GM19372 (cell line): Measurements from ENCODE around the gene PRAC2.
"Not testable (repeated sequence)": the region's sequence is repeated elsewhere in the genome, so short reads cannot be mapped to it uniquely, and the experiment has no call there.

Source experiments
- ATAC-seq: cut with Tn5 transposase; IDR thresholded peaks from one replicate; pipeline ENCODE4 v1.9.1; 2021; ENCODE audit warnings: mild to moderate bottlenecking, low read depth, moderate library complexity; ENCODE audit not compliant: unreplicated experiment

The PRAC2 gene

DNA sequence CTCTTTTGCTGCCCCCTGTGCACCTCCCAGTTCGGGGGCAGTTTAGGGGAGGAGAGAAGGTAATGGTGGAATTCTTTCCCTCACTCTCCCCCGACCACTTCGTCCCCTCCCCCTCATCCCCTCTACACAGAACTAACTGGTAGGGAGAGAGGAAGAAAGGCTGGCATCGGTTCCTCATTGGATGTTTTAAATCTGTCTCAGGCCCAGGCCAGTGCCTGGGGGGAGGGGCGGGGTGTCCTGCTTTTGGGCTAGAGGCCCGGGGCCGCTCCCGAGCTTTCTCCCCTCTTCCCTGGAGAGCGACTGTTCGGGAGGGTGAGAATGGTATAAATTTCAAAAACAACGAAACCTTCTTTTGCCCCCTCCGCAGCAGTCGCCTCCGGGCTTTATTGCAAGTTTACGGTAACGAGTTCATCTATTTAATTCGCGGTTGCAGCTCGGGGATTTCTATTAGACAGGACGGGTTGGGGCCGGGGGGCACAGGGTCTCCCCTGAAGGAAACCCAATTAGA, at the start of gene PRAC2:
TSS of gene PRAC2 (plus strand) at position 271 of the 508 bp plus-strand sequence. CDS start 1,226 bp downstream, outside the sequence.
- no peak for ATAC-seq

DNA sequence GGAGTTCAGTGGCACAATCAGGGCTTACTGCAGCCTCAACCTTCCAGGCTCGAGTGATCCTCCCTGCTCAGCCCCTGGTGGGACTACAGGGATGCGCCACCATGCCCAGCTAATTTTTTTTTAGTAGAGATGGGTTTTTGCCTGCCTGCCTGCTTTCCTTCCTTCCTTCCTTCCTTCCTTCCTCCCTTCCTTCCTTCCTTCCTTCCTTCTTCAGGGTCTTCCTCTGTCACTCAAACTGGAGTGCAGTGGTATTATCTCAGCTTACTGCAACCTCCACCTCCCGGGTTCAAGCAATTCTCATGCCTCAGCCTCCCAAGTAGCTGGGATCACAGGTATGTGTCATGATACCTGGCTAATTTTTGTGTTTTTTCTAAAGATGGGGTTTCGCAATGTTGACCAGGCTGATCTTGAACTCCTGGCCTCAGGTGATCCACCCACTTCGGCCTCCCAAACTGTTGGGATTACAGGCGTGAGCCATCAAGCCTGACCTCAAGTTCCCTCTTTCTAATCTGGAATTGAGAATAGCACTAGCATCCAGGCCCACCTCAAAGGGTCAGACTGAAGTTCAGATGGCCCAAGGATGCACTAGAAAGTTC, 45.9 kb upstream of the PRAC2 start:
- no peak for ATAC-seq

DNA sequence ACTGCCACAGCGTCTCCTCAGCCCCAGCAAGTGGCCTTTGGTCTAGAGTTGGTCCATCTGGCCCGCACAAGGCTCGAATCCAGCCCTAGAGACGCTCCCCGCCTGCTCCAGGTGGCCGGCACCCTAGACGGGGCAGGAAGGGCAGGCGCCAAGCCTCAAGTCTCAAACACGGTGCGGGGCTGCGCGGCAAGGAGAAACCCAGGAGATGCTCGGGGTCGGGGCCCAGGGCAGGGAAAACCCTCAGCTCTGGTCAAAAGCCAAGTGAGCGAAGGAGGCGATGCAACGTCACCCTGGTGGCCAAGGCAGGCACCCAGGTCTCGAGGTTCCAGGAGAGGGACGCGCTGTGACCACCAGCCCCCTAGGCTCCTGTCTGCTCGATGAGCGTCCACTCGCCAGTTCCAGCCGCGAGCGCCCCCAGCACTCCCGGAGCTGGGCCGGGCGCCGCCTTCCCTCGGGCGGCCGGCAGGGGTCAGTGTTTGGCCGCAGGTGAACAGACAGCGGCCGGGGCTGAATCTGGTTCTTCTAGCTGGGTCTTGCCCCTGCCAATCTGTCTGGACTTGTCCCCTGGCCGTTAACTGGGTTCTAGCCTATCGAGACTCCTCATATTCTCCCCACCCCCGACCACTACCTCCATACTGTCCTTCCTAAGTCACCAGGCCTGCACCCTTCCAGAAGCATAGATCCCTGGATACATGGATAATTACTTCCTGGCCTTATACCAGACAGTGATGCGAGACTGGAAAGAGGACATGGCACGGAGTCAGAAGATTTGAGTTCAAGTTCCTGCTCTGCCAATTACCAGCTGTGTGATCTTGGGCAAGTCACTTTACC, 44.6 kb upstream of the PRAC2 start:
- no peak for ATAC-seq

DNA sequence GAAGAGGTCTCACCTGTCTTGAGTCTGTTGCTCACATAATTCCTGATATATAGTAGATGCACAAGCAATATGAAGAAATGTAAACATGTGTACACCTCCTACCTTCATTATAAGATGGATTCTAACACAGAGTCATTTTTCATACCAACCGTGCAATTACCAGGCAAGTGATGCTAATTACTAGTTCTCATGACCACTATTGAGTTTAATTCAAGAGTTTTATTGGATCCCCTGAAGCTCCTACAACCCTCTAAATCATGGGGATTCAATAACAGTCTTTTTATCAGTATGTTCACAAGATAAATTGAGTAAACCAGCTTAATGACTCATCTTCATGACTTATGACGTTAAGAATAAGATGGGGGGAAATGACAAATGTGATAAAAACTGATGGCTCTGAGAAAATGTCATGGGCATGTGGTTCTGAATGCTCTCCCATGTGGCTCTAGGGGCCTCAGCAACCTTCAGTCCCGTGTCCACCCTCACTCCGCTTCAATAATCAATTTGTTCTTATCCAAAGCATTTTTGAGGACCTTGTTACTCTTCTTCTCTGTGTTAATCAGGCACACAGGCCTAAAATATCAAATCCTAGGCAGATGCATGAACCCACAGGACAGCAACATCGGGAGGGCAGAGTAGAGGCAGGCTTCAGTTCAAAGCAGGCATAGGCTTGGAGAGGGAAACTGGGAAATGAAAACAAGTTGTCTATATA, 43.4 kb upstream of the PRAC2 start:
- ATAC-seq, result no peak

DNA sequence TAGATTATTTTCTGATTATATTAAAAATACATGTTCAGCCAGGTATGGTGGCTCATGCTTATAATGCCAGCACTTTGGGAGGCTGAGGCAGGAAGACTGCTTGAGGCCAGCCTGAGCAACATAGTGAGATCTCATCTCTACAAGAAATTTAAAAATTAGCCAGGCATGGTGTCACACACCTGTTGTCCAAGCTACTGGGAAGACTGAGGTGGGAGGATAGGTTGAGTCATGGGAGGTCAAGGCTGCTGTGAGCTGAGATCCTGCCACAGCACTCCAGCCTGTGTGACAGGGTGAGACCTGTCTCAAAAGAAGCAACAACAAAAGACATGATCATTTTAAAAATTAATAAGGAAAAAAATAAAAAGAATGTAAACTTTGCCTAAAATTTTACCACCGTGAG, 41.4 kb upstream of the PRAC2 start:
- no peak for ATAC-seq

- no peak for ATAC-seq
Observed at GRCh38 chr17:48690655-48691054, 32.3 kb upstream of the PRAC2 start.

DNA sequence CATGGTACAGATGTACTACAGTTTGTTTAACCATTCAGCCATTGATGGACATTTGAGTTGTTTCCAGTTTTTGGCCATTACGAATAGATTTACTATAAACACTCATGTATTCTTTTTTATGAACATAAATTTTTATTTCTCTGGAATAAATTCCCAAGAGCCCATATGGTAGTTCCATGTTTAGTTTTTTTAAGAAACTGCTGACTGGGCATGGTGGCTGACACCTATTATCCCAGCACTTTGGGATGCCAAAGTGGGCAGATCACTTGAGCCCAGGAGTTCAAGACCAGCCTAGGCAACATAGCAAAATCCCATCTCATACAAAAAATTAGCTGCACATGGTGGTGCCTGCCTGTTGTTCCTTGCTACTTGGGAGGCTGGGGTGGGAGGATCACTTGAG, 30.9 kb upstream of the PRAC2 start:
- ATAC-seq, result no peak

- no peak for ATAC-seq
Observed at GRCh38 chr17:48693178-48693577, 29.8 kb upstream of the PRAC2 start.

- no peak for ATAC-seq
Observed at GRCh38 chr17:48701864-48702532, 21.0 kb upstream of the PRAC2 start.

- ATAC-seq, result no peak
Observed at GRCh38 chr17:48704361-48705248, 18.4 kb upstream of the PRAC2 start.

DNA sequence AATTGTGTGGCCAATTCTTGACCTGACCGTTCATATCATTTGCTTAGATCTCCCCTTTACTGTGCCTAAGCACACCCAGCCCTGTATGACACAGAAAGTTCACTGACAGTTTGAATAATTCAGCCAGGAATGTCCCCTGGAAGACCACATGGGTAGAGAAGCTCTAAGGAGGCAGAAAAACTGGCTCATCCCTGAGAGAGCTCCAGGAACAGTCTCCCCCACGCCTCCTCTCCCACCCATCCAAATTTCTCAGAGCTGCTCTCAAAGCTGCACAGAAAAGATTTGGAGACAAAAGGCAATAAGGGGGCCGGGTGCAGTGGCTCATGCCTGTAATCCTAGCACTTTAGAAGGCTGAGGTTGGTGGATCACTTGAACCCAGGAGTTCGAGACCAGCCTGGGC, 11.9 kb upstream of the PRAC2 start:
- no peak for ATAC-seq

GRCh38 chr17:48715496-48716399, 7.2 kb upstream of the PRAC2 start:
- no peak for ATAC-seq

DNA sequence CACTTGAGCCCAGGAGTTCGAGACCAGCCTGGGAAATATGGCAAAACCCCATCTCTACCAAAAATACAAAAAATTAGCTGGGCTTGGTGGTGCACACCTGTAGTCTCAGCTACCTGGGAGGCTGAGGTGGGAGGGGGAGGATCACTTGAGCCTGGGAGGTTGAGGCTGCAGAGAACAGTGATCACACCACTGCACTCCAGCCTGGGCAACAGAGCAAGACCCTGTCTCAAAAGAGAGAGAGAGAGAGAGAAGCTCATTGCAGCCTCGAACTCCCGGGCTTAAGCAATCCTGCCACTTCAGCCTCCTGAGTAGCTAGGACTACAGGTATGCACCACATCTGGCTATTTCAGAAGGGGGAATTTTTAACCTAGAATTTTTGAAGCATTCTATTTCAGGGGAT, 6.4 kb upstream of the PRAC2 start:
- ATAC-seq, result not testable (repeated sequence)

DNA sequence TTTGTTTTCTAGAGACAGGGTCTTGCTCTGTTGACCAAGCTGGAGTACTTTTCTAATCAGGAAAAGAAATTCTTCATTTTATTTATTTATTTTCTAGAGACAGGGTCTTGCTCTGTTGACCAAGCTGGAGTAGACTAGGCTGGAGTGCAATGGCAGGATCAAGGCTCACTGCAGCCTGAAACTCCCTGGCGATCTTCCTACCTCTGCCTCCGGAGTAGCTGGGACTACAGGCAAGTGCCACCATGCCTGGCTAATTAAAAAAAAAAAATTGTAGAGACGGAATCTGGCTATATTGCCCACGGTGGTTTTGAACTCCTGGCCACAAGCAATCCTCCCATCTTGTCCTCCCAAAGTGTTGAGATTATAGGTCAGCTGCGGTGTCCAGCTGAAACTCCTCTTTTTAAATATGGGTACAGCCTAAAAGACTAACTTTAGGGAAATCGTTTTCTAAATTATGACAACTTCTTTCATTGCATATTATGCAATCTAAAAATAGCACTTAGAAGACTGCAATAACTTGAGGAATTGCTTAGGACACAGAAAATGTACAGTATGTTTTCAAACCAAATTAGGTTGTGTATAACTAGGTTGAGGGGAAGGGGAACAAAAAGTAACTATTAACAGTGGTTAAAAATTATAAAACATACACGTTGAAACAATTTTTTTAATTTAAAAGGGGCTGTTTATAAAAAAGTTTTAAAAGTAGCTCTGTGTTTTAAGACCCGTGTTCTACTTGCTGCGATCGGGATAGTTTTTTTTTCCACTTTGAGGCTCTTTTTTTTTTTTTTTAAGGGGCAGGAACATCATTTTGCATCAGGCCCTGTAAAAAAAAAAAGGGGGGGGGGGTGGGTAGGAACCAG, 5.4 kb upstream of the PRAC2 start:
- no peak for ATAC-seq

DNA sequence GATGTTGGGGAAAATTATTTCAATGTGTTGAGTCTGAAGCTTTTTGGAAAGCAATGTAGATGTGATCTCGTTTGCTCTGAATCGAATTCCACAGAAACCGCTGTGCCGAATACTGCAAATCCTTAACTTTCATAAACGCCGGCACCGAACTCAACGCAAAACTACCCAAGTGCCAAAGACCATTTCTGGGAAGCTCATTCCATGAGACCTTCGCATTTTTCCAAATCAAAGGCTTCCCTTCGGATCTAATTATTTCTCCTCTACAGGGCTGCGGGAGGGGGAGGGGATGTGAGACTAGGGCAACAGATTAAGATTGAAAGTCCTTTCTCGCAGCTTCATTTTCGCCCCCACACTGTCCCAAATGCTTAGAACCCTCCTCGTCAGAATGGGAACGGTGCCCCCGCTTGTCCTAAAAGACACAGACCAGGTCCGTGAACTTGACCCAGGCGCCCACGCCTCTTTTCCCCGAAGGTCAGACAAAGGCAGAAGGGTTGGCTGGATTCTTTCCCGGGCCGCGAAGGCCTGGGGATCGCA, 4.7 kb upstream of the PRAC2 start:
- ATAC-seq, result no peak

GRCh38 chr17:48718761-48719641, 4.0 kb upstream of the PRAC2 start:
- no peak for ATAC-seq
